Parathyroid adenoma (tissue), 2 donors: ENCODE data around the gene GJA3.

Source experiments
- H2AFZ ChIP-seq: fragments of 300-600 bp; sonication (generic); one replicate; pipeline ENCODE4 v1.7.0; 2017; ENCODE audit warnings: antibody characterized with exemption, mild to moderate bottlenecking
- H3K27ac ChIP-seq: fragments of 300-600 bp; sonication (generic); one replicate; pipeline ENCODE4 v1.7.0; 2017
- H3K27me3 ChIP-seq: fragments of 300-600 bp; sonication (generic); one replicate; pipeline ENCODE4 v1.7.0; 2017; ENCODE audit warnings: low read length; ENCODE audit not compliant: control insufficient read depth, insufficient read depth
- H3K36me3 ChIP-seq: fragments of 300-600 bp; sonication (generic); one replicate; pipeline ENCODE4 v1.7.0; 2017; ENCODE audit warnings: low read length; ENCODE audit not compliant: control insufficient read depth, insufficient read depth
- H3K4me1 ChIP-seq: fragments of 300-600 bp; sonication (generic); one replicate; pipeline ENCODE4 v1.7.0; 2017; ENCODE audit warnings: control low read depth
- H3K4me2 ChIP-seq: fragments of 300-600 bp; sonication (generic); one replicate; pipeline ENCODE4 v1.7.0; 2017; ENCODE audit warnings: low read length
- H3K4me3 ChIP-seq: fragments of 300-600 bp; sonication (generic); one replicate; pipeline ENCODE4 v1.7.0; 2017; ENCODE audit warnings: low read depth, low read length
- H3K79me2 ChIP-seq: fragments of 300-600 bp; sonication (generic); one replicate; pipeline ENCODE4 v1.7.0; 2017; ENCODE audit warnings: control low read depth
- H3K9ac ChIP-seq: fragments of 300-600 bp; sonication (generic); one replicate; pipeline ENCODE4 v1.7.0; 2017; ENCODE audit warnings: mild to moderate bottlenecking
- H3K9me3 ChIP-seq: fragments of 300-600 bp; sonication (generic); one replicate; pipeline ENCODE4 v1.7.0; 2017; ENCODE audit warnings: low read length; ENCODE audit not compliant: control insufficient read depth
- TF ChIP-seq, protein P1 (sequence below): fragments of 300-600 bp; sonication (generic); IDR thresholded peaks from one replicate; pipeline ENCODE4 v1.7.0; 2017; ENCODE audit warnings: antibody characterized with exemption, mild to moderate bottlenecking
- donor health status: primary hyperparathyroidism.

GJA3 gene

DNA sequence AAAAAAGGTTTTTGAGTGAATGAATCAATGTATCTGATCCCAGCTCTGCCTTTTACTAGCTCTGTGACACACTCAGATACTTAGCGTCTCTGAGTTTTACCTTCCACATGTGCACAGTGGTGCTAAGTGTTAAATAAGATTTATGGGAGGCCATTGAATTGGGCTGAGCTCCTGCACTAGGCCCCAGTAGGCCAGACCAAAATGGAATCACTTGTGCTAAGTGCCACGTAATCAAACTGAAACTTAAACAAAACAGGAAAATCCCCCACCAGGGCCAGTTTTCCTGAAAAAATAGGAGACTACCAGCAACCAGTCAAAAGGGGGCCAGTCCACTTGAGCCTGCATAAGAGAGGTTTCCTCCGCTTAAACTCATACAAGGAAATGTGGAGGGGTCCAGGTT lies 40.9 kb downstream of the GJA3 start:
- no peak overlapping the region for H3K9ac ChIP-seq
- H3K9me3 ChIP-seq, result no peaks in the 10 kb centered on the region
- peak overlapping the region; percentile 95 for H3K27ac ChIP-seq
- H3K27me3 ChIP-seq, result no peaks in the 10 kb centered on the region
- no peaks in the 10 kb centered on the region for H3K4me1 ChIP-seq
- TF ChIP-seq, protein P1, sequence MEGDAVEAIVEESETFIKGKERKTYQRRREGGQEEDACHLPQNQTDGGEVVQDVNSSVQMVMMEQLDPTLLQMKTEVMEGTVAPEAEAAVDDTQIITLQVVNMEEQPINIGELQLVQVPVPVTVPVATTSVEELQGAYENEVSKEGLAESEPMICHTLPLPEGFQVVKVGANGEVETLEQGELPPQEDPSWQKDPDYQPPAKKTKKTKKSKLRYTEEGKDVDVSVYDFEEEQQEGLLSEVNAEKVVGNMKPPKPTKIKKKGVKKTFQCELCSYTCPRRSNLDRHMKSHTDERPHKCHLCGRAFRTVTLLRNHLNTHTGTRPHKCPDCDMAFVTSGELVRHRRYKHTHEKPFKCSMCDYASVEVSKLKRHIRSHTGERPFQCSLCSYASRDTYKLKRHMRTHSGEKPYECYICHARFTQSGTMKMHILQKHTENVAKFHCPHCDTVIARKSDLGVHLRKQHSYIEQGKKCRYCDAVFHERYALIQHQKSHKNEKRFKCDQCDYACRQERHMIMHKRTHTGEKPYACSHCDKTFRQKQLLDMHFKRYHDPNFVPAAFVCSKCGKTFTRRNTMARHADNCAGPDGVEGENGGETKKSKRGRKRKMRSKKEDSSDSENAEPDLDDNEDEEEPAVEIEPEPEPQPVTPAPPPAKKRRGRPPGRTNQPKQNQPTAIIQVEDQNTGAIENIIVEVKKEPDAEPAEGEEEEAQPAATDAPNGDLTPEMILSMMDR, result no peak
- no peak overlapping the region for H2AFZ ChIP-seq
- no peaks in the 10 kb centered on the region for H3K79me2 ChIP-seq
- peak overlapping the region; percentile 29 for H3K4me2 ChIP-seq
- H3K36me3 ChIP-seq, result no peaks in the 10 kb centered on the region
- peak overlapping the region; percentile 19 for H3K4me3 ChIP-seq

DNA sequence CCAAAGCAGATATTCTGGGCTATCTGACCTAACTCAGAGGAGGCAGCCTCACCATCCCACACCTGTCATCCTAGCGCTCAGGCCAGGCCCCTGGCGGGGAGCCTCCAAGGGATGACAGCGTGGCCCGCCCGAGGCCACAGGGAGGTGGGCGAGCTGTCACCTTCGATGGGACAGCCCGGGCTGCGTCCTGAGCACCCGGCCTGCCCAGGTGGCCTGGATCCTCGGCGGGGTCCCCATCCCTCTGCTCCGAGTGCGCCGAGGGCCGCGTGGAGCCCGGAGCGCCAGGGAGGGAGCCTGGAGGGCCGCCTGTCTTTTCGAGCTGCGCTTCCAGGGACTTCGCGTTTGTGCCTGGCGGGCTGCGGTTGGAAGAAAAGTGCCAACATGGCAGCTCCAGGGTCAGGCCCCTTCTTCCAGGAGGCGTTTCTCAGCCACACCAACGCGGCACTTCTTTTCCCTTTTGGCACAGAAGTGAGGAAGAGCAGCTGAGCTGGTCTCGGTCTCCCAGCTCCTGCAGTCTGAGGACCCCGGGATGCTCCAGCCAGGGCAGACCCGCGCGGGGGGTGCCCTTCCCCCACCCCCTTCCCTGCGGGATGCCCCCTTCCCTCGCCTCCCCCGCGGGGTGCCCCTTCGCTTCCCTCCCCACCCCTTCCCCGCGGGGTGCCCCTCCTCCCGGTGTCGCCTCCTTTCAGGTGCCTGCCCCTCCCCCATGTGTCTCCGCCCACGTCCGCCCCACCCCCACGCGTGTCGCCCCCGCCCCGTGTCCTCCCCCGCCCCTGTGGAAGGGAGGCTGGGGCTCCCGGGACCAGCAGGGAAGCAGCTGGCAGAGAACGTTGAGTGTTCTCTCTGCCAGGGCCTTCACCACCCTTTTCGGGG lies 42.3 kb downstream of the GJA3 start:
- H3K9ac ChIP-seq, result no peak overlapping the region

DNA sequence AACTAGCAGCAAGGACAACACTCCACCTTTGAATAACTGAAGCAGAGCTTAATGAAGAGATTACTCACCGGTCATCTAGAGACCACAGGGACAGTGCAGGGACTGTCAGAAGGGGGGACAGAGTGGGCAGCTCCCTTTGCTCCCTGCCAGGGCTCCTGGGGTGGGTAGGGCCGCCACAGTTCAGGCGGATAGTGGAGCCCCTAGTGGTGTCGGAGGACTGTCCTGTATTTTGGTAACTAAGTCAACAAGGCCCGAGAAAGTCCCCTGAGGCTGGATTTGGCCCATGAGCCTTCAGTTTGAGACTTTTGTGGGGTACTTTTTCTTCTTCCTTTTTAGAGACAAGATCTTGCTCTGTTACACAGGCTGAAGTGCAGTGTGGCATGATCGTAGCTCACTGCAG lies 44.6 kb downstream of the GJA3 start:
- Histone ChIP-seq H3K4me3 (no peak overlapping the region), H3K9ac (no peak overlapping the region), H3K9me3 (no peaks in the 10 kb centered on the region), H3K79me2 (no peaks in the 10 kb centered on the region), H3K4me1 (no peaks in the 10 kb centered on the region), H2AFZ (no peak overlapping the region), H3K4me2 (no peak overlapping the region), H3K27me3 (no peaks in the 10 kb centered on the region), H3K27ac (no peak overlapping the region), H3K36me3 (no peaks in the 10 kb centered on the region)
- TF ChIP-seq, protein P1, result no peak

More for the DNA sequence above, 42.3 kb downstream of the GJA3 start:
- no peaks in the 10 kb centered on the region for H3K36me3 ChIP-seq
- H3K4me3 ChIP-seq, result peak overlapping the region; percentile 64
- H3K9me3 ChIP-seq, result no peaks in the 10 kb centered on the region
- peak overlapping the region; percentile 88 for H3K4me2 ChIP-seq
- H3K4me1 ChIP-seq, result no peaks in the 10 kb centered on the region
- H2AFZ ChIP-seq, result peak overlapping the region; percentile 87
- H3K27ac ChIP-seq, result peak overlapping the region; percentile 95
- H3K27me3 ChIP-seq, result no peaks in the 10 kb centered on the region
- TF ChIP-seq, protein P1, result no peak
- H3K79me2 ChIP-seq, result no peaks in the 10 kb centered on the region

DNA sequence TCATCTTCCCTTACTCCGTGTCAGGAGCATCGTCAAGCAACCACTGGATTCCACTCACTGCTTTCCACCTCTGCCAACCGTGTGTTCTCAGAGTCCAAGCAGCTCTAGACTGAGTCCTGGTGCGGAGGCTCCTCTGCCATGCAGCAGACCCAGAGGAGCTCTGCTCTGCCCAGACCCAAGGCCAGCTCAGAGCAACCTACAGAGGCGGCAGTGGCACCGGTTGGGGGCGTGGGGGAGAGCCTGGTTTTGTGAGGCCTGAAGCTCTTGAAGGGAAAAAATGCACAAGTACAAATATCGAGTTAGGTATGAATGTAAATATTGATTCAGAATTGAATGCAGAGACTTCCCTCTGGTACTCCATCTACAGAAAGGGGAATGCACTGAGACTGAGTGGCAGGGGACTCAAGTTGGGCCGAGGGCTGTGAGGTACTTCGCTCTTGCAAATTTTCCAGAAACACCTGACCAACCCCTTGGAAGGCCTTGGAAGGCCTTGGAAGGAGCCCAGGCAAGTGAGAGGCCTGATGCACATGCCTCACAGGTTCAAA lies 46.7 kb downstream of the GJA3 start:
- Histone ChIP-seq H3K36me3 (no peaks in the 10 kb centered on the region), H3K27ac (no peak overlapping the region), H3K4me3 (no peak overlapping the region), H3K4me1 (no peaks in the 10 kb centered on the region), H3K79me2 (no peaks in the 10 kb centered on the region), H3K4me2 (no peak overlapping the region), H3K9me3 (no peaks in the 10 kb centered on the region), H2AFZ (no peak overlapping the region), H3K9ac (no peak overlapping the region), H3K27me3 (no peaks in the 10 kb centered on the region)
- TF ChIP-seq, protein P1, result no peak
